Natural killer cell (primary cell): ENCODE results near the gene CDK1. TPM values are rescaled to one million over a fixed set of nuclear protein-coding genes. Genes with fewer than 3 reads are reported as not detected.

Experiments used
- ATAC-seq, 3 donors: fragments of 150-1000 bp in 2 of 3; fragments of 200-7000 bp in 1 of 3; cut with Tn5 transposase; 1 replicate in 1 of 3; 2 replicates in 2 of 3; pipeline ENCODE4 v1.10.0; 2021; ENCODE audit warnings: mild to moderate bottlenecking in 2 of 3, moderate library complexity in 2 of 3
- DNase-seq, 2 donors: peaks; one replicate each; pipeline versions ENCODE4 v3.0.0 to v3.0.0-alpha.2; 2013 to 2021; ENCODE audit warnings: mixed read lengths in 1 of 2
- H3K27ac ChIP-seq: one replicate; pipeline ENCODE4 v1.5.1; 2013; ENCODE audit warnings: mild to moderate bottlenecking, low read length
- H3K27me3 ChIP-seq: one replicate; pipeline ENCODE4 v1.6.1; 2013; ENCODE audit warnings: low read length; ENCODE audit not compliant: control insufficient read depth, insufficient read depth
- H3K36me3 ChIP-seq: one replicate; pipeline ENCODE4 v1.6.1; 2013; ENCODE audit warnings: low read length; ENCODE audit not compliant: control insufficient read depth, insufficient read depth
- H3K4me1 ChIP-seq: one replicate; pipeline ENCODE4 v1.6.1; 2013; ENCODE audit warnings: low read length; ENCODE audit not compliant: control insufficient read depth, insufficient read depth
- H3K4me3 ChIP-seq: one replicate; pipeline ENCODE4 v1.5.1; 2013; ENCODE audit warnings: low read length
- H3K9me3 ChIP-seq: one replicate; pipeline ENCODE4 v1.6.1; 2013; ENCODE audit warnings: low read length; ENCODE audit not compliant: control insufficient read depth, insufficient read depth
- H3K27ac Mint-ChIP-seq, 2 donors: one replicate each; pipeline ENCODE4 v1.8.0; 2022; ENCODE audit warnings: mild to moderate bottlenecking in 2 of 2, mixed read lengths in 2 of 2, moderate library complexity in 1 of 2
- H3K27me3 Mint-ChIP-seq, 2 donors: one replicate each; pipeline ENCODE4 v1.8.0; 2022; ENCODE audit warnings: low read depth in 2 of 2, mixed read lengths in 2 of 2
- H3K36me3 Mint-ChIP-seq: one replicate; pipeline ENCODE4 v1.8.0; 2022; ENCODE audit warnings: mixed read lengths
- H3K4me1 Mint-ChIP-seq, 2 donors: one replicate each; pipeline ENCODE4 v1.8.0; 2022; ENCODE audit warnings: mixed read lengths in 2 of 2
- H3K4me3 Mint-ChIP-seq: one replicate; pipeline ENCODE4 v1.8.0; 2022; ENCODE audit warnings: mild to moderate bottlenecking, moderate library complexity, mixed read lengths
- H3K9me3 Mint-ChIP-seq, 2 donors: one replicate each; pipeline ENCODE4 v1.8.0; 2022; ENCODE audit warnings: mixed read lengths in 2 of 2
- CTCF ChIP-seq: fragments of 200-600 bp; IDR thresholded peaks from one replicate; pipeline ENCODE4 v1.8.0; 2022; ENCODE audit warnings: antibody characterized with exemption
- WGBS: methylation state at CpG from one replicate; pipeline ENCODE4 v1.1.7; 2013; ENCODE audit warnings: missing lambda C conversion rate; ENCODE audit not compliant: insufficient coverage; 5-methylcytosine and 5-hydroxymethylcytosine counted together
- intact Hi-C: fragments of 100-400 bp; cut with micrococcal nuclease; formaldehyde crosslinking; loops from one replicate; pipeline ENCODE4 v1.14.2; 2022
- total RNA-seq, 4 donors: library from RNA; stranded (reverse); fragments of 120-200 nt in 1 of 4; gene quantifications; one replicate each; pipeline versions ENCODE4 v1.2.3 to v1.2.4, GENCODE V29; 2013 to 2022

Gene CDK1
- total RNA-seq, 3 donors from 2014 or later (not counting 1 experiment from before 2014, with no cell fraction given), result 1.1 to 2.4 (median 1.9) TPM

- peaks cover 16 to 23% of the 10 kb centered on the region in 2 donors for H3K4me1 Mint-ChIP-seq
- no peaks in the 10 kb centered on the region for H3K36me3 Mint-ChIP-seq
- no peak for DNase-seq
- whole genome bisulfite sequencing, result 84% methylated on average over 11 of the region's 11 CpGs
- no peaks in the 10 kb centered on the region for H3K9me3 Mint-ChIP-seq
- Histone ChIP-seq H3K36me3 (no peaks in the 10 kb centered on the region), H3K4me1 (peaks cover 12% of the 10 kb centered on the region), H3K4me3 (no peak overlapping the region), H3K9me3 (no peaks in the 10 kb centered on the region), H3K27ac (no peak overlapping the region), H3K27me3 (peaks cover 15% of the 10 kb centered on the region)
- ATAC-seq, result no peak
- intact Hi-C loops, result no loop called here
- H3K27ac Mint-ChIP-seq, result no peak overlapping the region
- peak; percentile 2 for TF ChIP-seq CTCF
- no peaks in the 10 kb centered on the region for H3K27me3 Mint-ChIP-seq
- H3K4me3 Mint-ChIP-seq, result peak overlapping the region; percentile 17
Observed at GRCh38 chr10:60733826-60734225, 44.5 kb upstream of the CDK1 start.

GRCh38 chr10:60734226-60734625 lies 44.1 kb upstream of the CDK1 start:
- no peak overlapping the region for H3K4me3 ChIP-seq
- no peak overlapping the region for H3K4me3 Mint-ChIP-seq

GRCh38 chr10:60735244-60735643 lies 43.0 kb upstream of the CDK1 start:
- no peak for DNase-seq

More at GRCh38 chr10:60734226-60734625, 44.1 kb upstream of the CDK1 start:
- no peak overlapping the region for H3K27ac Mint-ChIP-seq
- no peaks in the 10 kb centered on the region for H3K9me3 ChIP-seq
- DNase-seq (no peak), ATAC-seq (no peak)
- no peak for TF ChIP-seq CTCF
- H3K36me3 Mint-ChIP-seq, result no peaks in the 10 kb centered on the region
- H3K27me3 Mint-ChIP-seq, result no peaks in the 10 kb centered on the region
- H3K4me1 ChIP-seq, result peaks cover 12% of the 10 kb centered on the region
- H3K4me1 Mint-ChIP-seq, result peaks cover 16 to 22% of the 10 kb centered on the region in 2 donors
- H3K27ac ChIP-seq, result no peak overlapping the region
- WGBS, result 95% methylated on average over 3 of the region's 3 CpGs
- H3K9me3 Mint-ChIP-seq, result no peaks in the 10 kb centered on the region
- intact Hi-C loops, result no loop called here
- H3K27me3 ChIP-seq, result peaks cover 15% of the 10 kb centered on the region
- H3K36me3 ChIP-seq, result no peaks in the 10 kb centered on the region

More at GRCh38 chr10:60735244-60735643, 43.0 kb upstream of the CDK1 start:
- peaks cover 0 to 3% of the 10 kb centered on the region in 2 donors for H3K27me3 Mint-ChIP-seq
- no peaks in the 10 kb centered on the region for H3K36me3 ChIP-seq
- H3K9me3 ChIP-seq, result no peaks in the 10 kb centered on the region
- intact Hi-C loops, result no loop called here
- 97% methylated on average over 2 of the region's 2 CpGs for WGBS
- TF ChIP-seq CTCF, result no peak
- H3K4me1 Mint-ChIP-seq, result peaks cover 16% of the 10 kb centered on the region in 2 donors
- H3K36me3 Mint-ChIP-seq, result no peaks in the 10 kb centered on the region
- no peaks in the 10 kb centered on the region for H3K9me3 Mint-ChIP-seq
- no peak overlapping the region for H3K27ac Mint-ChIP-seq
- no peak overlapping the region for H3K4me3 Mint-ChIP-seq
- H3K4me3 ChIP-seq, result no peak overlapping the region
- H3K27ac ChIP-seq, result no peak overlapping the region
- peaks cover 15% of the 10 kb centered on the region for H3K27me3 ChIP-seq
- peaks cover 12% of the 10 kb centered on the region for H3K4me1 ChIP-seq
- ATAC-seq, result no peak
